Esophagus squamous epithelium (tissue), 5 donors: ENCODE results near the gene MYL11. TPM values are rescaled to one million over a fixed set of nuclear protein-coding genes. Genes with fewer than 3 reads are reported as not detected.

Source experiments
- DNase-seq: peaks from one replicate; lab custom pipeline; 2025; lab: John Stamatoyannopoulos, UW
- H3K27ac ChIP-seq, 4 donors: fragments of 200-600 bp; sonication (generic); one replicate each; pipeline ENCODE4 v1.5.1; 2016 to 2019; ENCODE audit warnings: mild to moderate bottlenecking in 1 of 4
- H3K27me3 ChIP-seq, 4 donors: fragments of 200-600 bp; sonication (generic); 1 replicate in 3 of 4; 2 replicates in 1 of 4; pipeline versions ENCODE4 v1.5.1 to v1.6.0; 2017 to 2021; ENCODE audit warnings: antibody characterized with exemption in 1 of 4
- H3K36me3 ChIP-seq, 3 donors: fragments of 200-600 bp; sonication (generic); one replicate each; pipeline ENCODE4 v1.5.1; 2016 to 2019
- H3K4me1 ChIP-seq, 3 donors: fragments of 200-600 bp; sonication (generic); one replicate each; pipeline ENCODE4 v1.5.1; 2017 to 2019
- H3K4me3 ChIP-seq, 4 donors: fragments of 200-600 bp; sonication (generic); 1 replicate in 3 of 4; 2 replicates in 1 of 4; pipeline ENCODE4 v1.5.1; 2016 to 2019; ENCODE audit warnings: mild to moderate bottlenecking in 2 of 4, moderate library complexity in 1 of 4
- H3K9me3 ChIP-seq, 3 donors: fragments of 200-600 bp; sonication (generic); one replicate each; pipeline ENCODE4 v1.5.1; 2016 to 2019
- POLR2A ChIP-seq, 4 donors: fragments of 450-650 bp; IDR thresholded peaks; one replicate each; pipeline ENCODE4 v1.6.1; 2017; ENCODE audit warnings: antibody characterized with exemption in 4 of 4, mild to moderate bottlenecking in 4 of 4, moderate library complexity in 3 of 4
- WGBS, 2 donors: methylation state at CpG; one replicate each; pipeline ENCODE4 v1.1.5; 2018; 5-methylcytosine and 5-hydroxymethylcytosine counted together
- intact Hi-C: fragments of 100-400 bp; cut with DNase I; formaldehyde crosslinking; loops from one replicate; pipeline ENCODE4 v1.15.0; 2022
- total RNA-seq, 4 donors: library from RNA; depleted of rRNA; stranded (reverse); fragments of >200 nt; gene quantifications; one replicate each; pipeline ENCODE4 v1.1.0, GENCODE V29; 2016
- TF ChIP-seq, protein P1 (sequence below), 6 experiments: fragments of 450-650 bp in 4 of 6; fragments of 200-600 bp in 2 of 6; sonication (generic) in 2 of 6; IDR thresholded peaks; one replicate each; pipeline ENCODE4 v1.5.1; 2016 to 2019; ENCODE audit warnings: antibody characterized with exemption in 6 of 6, mild to moderate bottlenecking in 4 of 6, moderate library complexity in 4 of 6
- donor health status: DM: yes; HTN: yes; CAD: no.

Gene MYL11
- total RNA-seq, 4 donors from 2014 or later = not detected

DNA sequence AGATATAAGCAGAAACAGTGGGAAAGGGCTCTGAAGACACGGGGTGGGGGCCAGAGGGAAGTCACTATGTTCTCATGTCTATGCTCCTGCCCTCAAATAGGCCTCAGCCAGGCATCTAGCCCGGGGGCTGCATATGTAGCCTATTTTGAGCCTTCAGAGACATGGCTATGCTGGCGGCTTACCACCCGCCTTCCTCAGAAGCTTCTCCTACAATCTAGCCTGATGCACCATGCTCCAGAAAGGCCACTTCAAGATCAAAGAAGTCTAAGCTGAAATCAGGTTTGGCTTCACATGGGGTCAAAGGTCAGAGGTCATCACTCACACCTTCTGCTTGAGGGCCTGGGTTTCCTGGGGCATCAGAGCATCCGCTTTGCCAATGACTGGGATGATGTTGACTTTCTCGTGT is 6.2 kb downstream of the MYL11 start:
- Histone ChIP-seq H3K36me3 (no peaks in the 10 kb centered on the region), H3K4me1 (peaks cover 13 to 51% (median 16%) of the 10 kb centered on the region in 3 donors), H3K4me3 (no peak overlapping the region), H3K27ac (peak overlapping the region in 2 of 4 donors; percentile 52 to 60), H3K27me3 (no peaks in the 10 kb centered on the region), H3K9me3 (no peaks in the 10 kb centered on the region)
- intact Hi-C loops = no loop called here
- WGBS, 2 donors = 74 to 75% methylated on average over 4 to 5 of the region's 6 CpGs
- TF ChIP-seq, protein P1, sequence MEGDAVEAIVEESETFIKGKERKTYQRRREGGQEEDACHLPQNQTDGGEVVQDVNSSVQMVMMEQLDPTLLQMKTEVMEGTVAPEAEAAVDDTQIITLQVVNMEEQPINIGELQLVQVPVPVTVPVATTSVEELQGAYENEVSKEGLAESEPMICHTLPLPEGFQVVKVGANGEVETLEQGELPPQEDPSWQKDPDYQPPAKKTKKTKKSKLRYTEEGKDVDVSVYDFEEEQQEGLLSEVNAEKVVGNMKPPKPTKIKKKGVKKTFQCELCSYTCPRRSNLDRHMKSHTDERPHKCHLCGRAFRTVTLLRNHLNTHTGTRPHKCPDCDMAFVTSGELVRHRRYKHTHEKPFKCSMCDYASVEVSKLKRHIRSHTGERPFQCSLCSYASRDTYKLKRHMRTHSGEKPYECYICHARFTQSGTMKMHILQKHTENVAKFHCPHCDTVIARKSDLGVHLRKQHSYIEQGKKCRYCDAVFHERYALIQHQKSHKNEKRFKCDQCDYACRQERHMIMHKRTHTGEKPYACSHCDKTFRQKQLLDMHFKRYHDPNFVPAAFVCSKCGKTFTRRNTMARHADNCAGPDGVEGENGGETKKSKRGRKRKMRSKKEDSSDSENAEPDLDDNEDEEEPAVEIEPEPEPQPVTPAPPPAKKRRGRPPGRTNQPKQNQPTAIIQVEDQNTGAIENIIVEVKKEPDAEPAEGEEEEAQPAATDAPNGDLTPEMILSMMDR (IDR thresholded peaks at IDR 0.05) = no peak
- TF ChIP-seq POLR2A (IDR thresholded peaks at IDR 0.05) = no peak
- DNase-seq = no peak

DNA sequence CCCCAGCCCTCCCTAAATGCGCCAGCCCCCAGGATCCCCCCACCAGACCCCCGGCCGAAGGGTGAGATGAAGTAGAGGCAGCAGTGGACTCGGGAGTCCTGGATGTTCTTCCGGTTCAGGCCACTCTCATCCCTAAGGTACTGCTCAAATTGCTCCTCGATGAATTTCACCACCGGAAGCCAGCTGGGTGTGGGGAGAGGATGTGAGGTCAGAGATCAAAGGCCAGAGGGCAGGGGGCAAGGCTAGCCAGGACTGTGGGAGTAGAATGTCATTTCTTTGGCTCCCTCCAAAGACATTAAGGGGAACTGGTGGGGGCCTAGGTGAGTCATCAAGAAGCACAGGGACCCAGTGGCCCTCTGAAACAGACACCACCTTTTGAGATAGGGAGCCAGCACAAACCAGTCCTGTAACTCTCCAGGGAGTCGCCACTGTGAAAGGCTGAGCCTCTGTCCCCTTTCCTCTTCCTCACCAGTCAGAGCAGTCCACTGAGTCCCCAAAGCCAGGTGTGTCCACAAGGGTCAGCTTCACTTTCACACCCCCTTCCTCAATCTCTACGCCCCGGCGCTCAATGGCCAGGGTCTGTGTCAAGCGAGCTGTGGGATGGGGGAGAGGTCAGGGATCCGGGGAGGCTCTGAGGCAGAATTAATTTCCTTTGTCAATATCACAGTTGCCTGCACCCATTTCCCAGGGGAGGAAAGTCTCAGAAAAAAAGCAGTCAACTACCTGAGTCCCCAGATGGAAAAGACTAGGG is 6.9 kb downstream of the MYL11 start:
- WGBS, 2 donors = 68 to 70% methylated on average over 4 to 7 of the region's 13 CpGs
- no peak for DNase-seq
- Histone ChIP-seq H3K9me3 (no peaks in the 10 kb centered on the region), H3K27me3 (no peaks in the 10 kb centered on the region), H3K36me3 (no peaks in the 10 kb centered on the region), H3K4me1 (peaks cover 13 to 51% (median 16%) of the 10 kb centered on the region in 3 donors), H3K27ac (peak overlapping the region in 3 of 4 donors; percentile 19 to 60 (median 52)), H3K4me3 (peak overlapping the region in 2 of 4 donors; percentile 27 to 43)
- intact Hi-C loops = no loop called here
- TF ChIP-seq, protein P1 (IDR thresholded peaks at IDR 0.05) = no peak
- no peak for TF ChIP-seq POLR2A (IDR thresholded peaks at IDR 0.05)

DNA sequence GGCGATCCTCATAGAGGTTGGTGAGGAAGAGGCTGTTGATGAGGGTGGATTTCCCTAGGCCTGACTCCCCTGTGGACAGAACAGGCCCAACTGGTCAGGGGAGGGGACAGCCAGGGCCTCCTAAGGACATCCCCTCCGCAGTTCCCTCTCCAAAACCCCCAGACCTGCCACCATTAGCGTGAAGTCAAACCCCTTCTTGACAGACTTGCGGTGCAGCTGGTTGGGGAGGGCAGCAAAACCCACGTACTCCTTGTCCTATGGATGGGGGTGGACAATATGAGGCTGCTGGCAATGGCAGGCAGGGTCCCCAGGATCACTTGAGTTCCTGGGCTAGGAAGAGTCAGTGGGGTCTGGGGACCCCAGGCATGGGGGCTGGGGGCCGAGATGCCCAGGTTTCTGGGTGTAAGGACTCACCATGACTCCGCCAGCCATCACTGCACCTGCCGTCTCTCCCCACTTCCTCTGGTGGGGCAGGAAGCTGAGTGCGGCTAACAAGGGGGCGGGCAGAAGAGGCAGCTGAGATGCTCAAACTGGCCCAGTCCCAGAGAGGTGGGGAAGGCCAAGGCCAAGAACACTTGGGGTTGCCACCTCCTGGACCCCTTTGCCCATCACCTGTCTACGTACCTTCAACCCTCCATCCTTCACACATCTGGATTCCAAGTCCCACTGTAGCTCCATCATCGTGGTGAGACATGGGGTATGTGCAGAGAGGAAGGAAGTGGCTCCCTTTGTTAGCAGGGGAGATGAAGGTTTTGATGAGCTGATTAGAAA is 7.7 kb downstream of the MYL11 start, which contains the start of gene SEPTIN1:
Gene SEPTIN1, minus strand, starts transcription at position 451 of the 771 bp plus-strand sequence. Its CDS starts 19 bp downstream, at position 432.
- Histone ChIP-seq H3K4me3 (peak within 1 kb of the TSS in 2 of 4 donors; percentile 27 to 43), H3K9me3 (no peaks in the 10 kb centered on the region), H3K36me3 (no peaks in the 10 kb centered on the region), H3K27me3 (no peaks in the 10 kb centered on the region), H3K27ac (peak within 1 kb of the TSS in 3 of 4 donors; percentile 19 to 60 (median 52)), H3K4me1 (peaks cover 6 to 43% (median 10%) of the 10 kb centered on the region in 3 donors)
- intact Hi-C loops = no loop called here
- TF ChIP-seq POLR2A (IDR thresholded peaks at IDR 0.05) = peak in 1 of 4 donors; percentile 32
- TF ChIP-seq, protein P1 (IDR thresholded peaks at IDR 0.05) = no peak
- 46 to 49% methylated on average over 5 to 7 of the region's 12 CpGs for WGBS, 2 donors
- DNase-seq = no peak

DNA sequence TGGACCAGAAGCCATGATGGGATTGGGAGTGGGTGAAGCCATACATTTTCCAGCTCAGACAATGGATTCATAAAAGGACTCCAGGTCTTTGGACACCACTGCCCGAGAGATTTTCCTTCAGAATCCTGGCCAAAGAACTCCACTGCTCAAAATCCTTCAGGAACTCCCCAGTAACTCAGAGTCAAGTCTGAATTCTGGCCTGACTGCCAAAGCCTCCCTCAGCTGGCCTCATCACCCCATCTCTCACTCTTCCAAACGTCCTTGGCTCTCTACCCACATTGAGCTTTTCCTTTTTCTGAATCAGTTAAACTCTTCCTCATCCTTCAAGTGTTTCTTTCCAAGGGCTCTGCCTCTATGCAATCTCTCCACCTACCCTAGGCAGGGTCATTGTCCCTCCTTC is 8.9 kb downstream of the MYL11 start:
- intact Hi-C loops = no loop called here
- no peak for TF ChIP-seq POLR2A (IDR thresholded peaks at IDR 0.05)
- TF ChIP-seq, protein P1 (IDR thresholded peaks at IDR 0.05) = no peak
- no peaks in the 10 kb centered on the region for H3K36me3 ChIP-seq
- no peak overlapping the region for H3K27ac ChIP-seq
- H3K4me1 ChIP-seq = peaks cover 5 to 34% (median 7%) of the 10 kb centered on the region in 3 donors
- no peak for DNase-seq
- WGBS, 2 donors = 25 to 50% methylated on average over 2 of the region's 2 CpGs
- H3K27me3 ChIP-seq = no peaks in the 10 kb centered on the region
- no peak overlapping the region for H3K4me3 ChIP-seq
- no peaks in the 10 kb centered on the region for H3K9me3 ChIP-seq
